ENCODE data around the gene IGFBP4. TPM values are rescaled to one million over a fixed set of nuclear protein-coding genes. Genes with fewer than 3 reads are reported as not detected.

IGFBP4 gene
- total RNA-seq, 2 experiments from 2014 or later, result 3.4 to 5.9 TPM

GRCh38 chr17:40461732-40462342 lies 18.6 kb downstream of the IGFBP4 start:
- ATAC-seq, result no peak
- H3K36me3 Mint-ChIP-seq, result no peaks in the 10 kb centered on the region
- DNase-seq, result no peak
- H3K9me3 Mint-ChIP-seq (ENCODE audit: low read depth), result no peaks in the 10 kb centered on the region
- no peak overlapping the region for H3K4me3 Mint-ChIP-seq
- H3K27me3 Mint-ChIP-seq, result peaks cover 9% of the 10 kb centered on the region
- H3K27ac Mint-ChIP-seq, result no peak overlapping the region
- H3K4me1 Mint-ChIP-seq, result no peaks in the 10 kb centered on the region
- CTCF ChIA-PET, result interaction anchor here (1.0 kb wide), 1 partner anchor 14 kb away, joined by 3 read pairs; no protein-coding TSS in a partner anchor

GRCh38 chr17:40462343-40463121 lies 19.3 kb downstream of the IGFBP4 start:
- CTCF ChIA-PET, result interaction anchor here (1.0 to 1.3 kb wide), 3 partner anchors 19 to 100 kb away, joined by 3 read pairs; no protein-coding TSS in a partner anchor

GRCh38 chr17:40463122-40463550 lies 19.9 kb downstream of the IGFBP4 start:
- Mint-ChIP-seq H3K27ac (no peak overlapping the region), H3K4me1 (no peaks in the 10 kb centered on the region), H3K4me3 (no peak overlapping the region), H3K27me3 (peaks cover 14% of the 10 kb centered on the region), H3K36me3 (no peaks in the 10 kb centered on the region), H3K9me3 (ENCODE audit: low read depth) (no peaks in the 10 kb centered on the region)
- no peak for ATAC-seq
- no peak for DNase-seq
- CTCF ChIA-PET, result interaction anchor here (1.0 to 1.3 kb wide), 3 partner anchors 19 to 100 kb away, joined by 3 read pairs; no protein-coding TSS in a partner anchor

More at GRCh38 chr17:40462343-40463121, 19.3 kb downstream of the IGFBP4 start:
- Mint-ChIP-seq H3K27ac (no peak overlapping the region), H3K4me3 (no peak overlapping the region), H3K9me3 (ENCODE audit: low read depth) (no peaks in the 10 kb centered on the region), H3K27me3 (peaks cover 13% of the 10 kb centered on the region), H3K36me3 (no peaks in the 10 kb centered on the region), H3K4me1 (no peaks in the 10 kb centered on the region)
- ATAC-seq (no peak), DNase-seq (no peak)

GRCh38 chr17:40464392-40464855 lies 21.2 kb downstream of the IGFBP4 start:
- Mint-ChIP-seq H3K27ac (no peak overlapping the region), H3K36me3 (no peaks in the 10 kb centered on the region), H3K4me1 (no peaks in the 10 kb centered on the region), H3K27me3 (peaks cover 18% of the 10 kb centered on the region), H3K9me3 (ENCODE audit: low read depth) (no peaks in the 10 kb centered on the region), H3K4me3 (no peak overlapping the region)
- ATAC-seq, result no peak
- CTCF ChIA-PET, result interaction anchor here (1.1 to 1.7 kb wide), 3 partner anchors 11 to 69 kb away, joined by 3 to 5 read pairs (median 4); no protein-coding TSS in a partner anchor
- DNase-seq, result no peak

GRCh38 chr17:40466298-40466971 lies 23.2 kb downstream of the IGFBP4 start:
- Mint-ChIP-seq H3K36me3 (no peaks in the 10 kb centered on the region), H3K27ac (no peak overlapping the region), H3K9me3 (ENCODE audit: low read depth) (no peaks in the 10 kb centered on the region), H3K4me3 (no peak overlapping the region), H3K27me3 (peaks cover 28% of the 10 kb centered on the region), H3K4me1 (no peaks in the 10 kb centered on the region)
- CTCF ChIA-PET, result interaction anchor here (1.0 to 1.8 kb wide), 2 partner anchors 10 to 11 kb away, joined by 5 to 11 read pairs; no protein-coding TSS in a partner anchor
- ATAC-seq, result no peak
- DNase-seq, result no peak

- CTCF ChIA-PET, result interaction anchor here (0.6 to 1.8 kb wide), 5 partner anchors 9 to 203 kb away, joined by 3 to 11 read pairs (median 3); no protein-coding TSS in a partner anchor
- DNase-seq (no peak), ATAC-seq (no peak)
- no peaks in the 10 kb centered on the region for H3K36me3 Mint-ChIP-seq
- H3K4me3 Mint-ChIP-seq, result no peak overlapping the region
- no peak overlapping the region for H3K27ac Mint-ChIP-seq
- no peaks in the 10 kb centered on the region for H3K9me3 Mint-ChIP-seq (ENCODE audit: low read depth)
- no peaks in the 10 kb centered on the region for H3K4me1 Mint-ChIP-seq
- H3K27me3 Mint-ChIP-seq, result peaks cover 28% of the 10 kb centered on the region
These were observed 24.1 kb downstream of the IGFBP4 start for GRCh38 chr17:40467281-40467867.

- H3K27ac Mint-ChIP-seq, result no peak overlapping the region
These were observed 25.3 kb downstream of the IGFBP4 start for GRCh38 chr17:40468560-40468959.

GRCh38 chr17:40469805-40470675 lies 26.8 kb downstream of the IGFBP4 start:
- ATAC-seq, result no peak
- H3K4me3 Mint-ChIP-seq, result no peak overlapping the region
- no peaks in the 10 kb centered on the region for H3K36me3 Mint-ChIP-seq
- no peak for DNase-seq
- H3K27me3 Mint-ChIP-seq, result peaks cover 23% of the 10 kb centered on the region
- no peaks in the 10 kb centered on the region for H3K4me1 Mint-ChIP-seq
- H3K9me3 Mint-ChIP-seq (ENCODE audit: low read depth), result no peaks in the 10 kb centered on the region
- CTCF ChIA-PET, result interaction anchor here (1.1 to 1.3 kb wide), 2 partner anchors 14 to 26 kb away, joined by 3 to 6 read pairs; no protein-coding TSS in a partner anchor
- H3K27ac Mint-ChIP-seq, result no peak overlapping the region

More at GRCh38 chr17:40468560-40468959, 25.3 kb downstream of the IGFBP4 start:
- no peaks in the 10 kb centered on the region for H3K4me1 Mint-ChIP-seq
- CTCF ChIA-PET, result interaction anchor here (0.7 to 1.1 kb wide), 2 partner anchors 8 to 25 kb away, joined by 3 read pairs; partner anchors contain the start of gene IGFBP4
- DNase-seq (no peak), ATAC-seq (no peak)
- no peaks in the 10 kb centered on the region for H3K9me3 Mint-ChIP-seq (ENCODE audit: low read depth)
- H3K4me3 Mint-ChIP-seq, result no peak overlapping the region
- no peaks in the 10 kb centered on the region for H3K36me3 Mint-ChIP-seq
- peaks cover 28% of the 10 kb centered on the region for H3K27me3 Mint-ChIP-seq

GRCh38 chr17:40470932-40471828 lies 27.9 kb downstream of the IGFBP4 start:
- DNase-seq (no peak), ATAC-seq (no peak)
- Mint-ChIP-seq H3K27me3 (peaks cover 19% of the 10 kb centered on the region), H3K36me3 (peaks cover under 1% of the 10 kb centered on the region), H3K4me3 (no peak overlapping the region), H3K4me1 (no peaks in the 10 kb centered on the region), H3K27ac (no peak overlapping the region), H3K9me3 (ENCODE audit: low read depth) (no peaks in the 10 kb centered on the region)
- CTCF ChIA-PET, result interaction anchor here (0.9 to 2.1 kb wide), 4 partner anchors 15 to 113 kb away, joined by 3 to 7 read pairs (median 4); no protein-coding TSS in a partner anchor

GRCh38 chr17:40471846-40472732 lies 28.8 kb downstream of the IGFBP4 start:
- CTCF ChIA-PET, result interaction anchor here (0.9 to 2.1 kb wide), 2 partner anchors 61 to 114 kb away, joined by 3 to 7 read pairs; no protein-coding TSS in a partner anchor
- Mint-ChIP-seq H3K36me3 (peaks cover 1% of the 10 kb centered on the region), H3K4me1 (peaks cover 4% of the 10 kb centered on the region), H3K27ac (no peak overlapping the region), H3K27me3 (peaks cover 19% of the 10 kb centered on the region), H3K4me3 (no peak overlapping the region), H3K9me3 (ENCODE audit: low read depth) (no peaks in the 10 kb centered on the region)
- no peak for ATAC-seq
- no peak for DNase-seq

All from activated CD8-positive, alpha-beta memory T cell treated with anti-CD3 and anti-CD28 coated beads, Interleukin-2, amount 10 ng/mL, durations not matched to agents 7 days and 5 days (primary cell).